ENCODE data around the gene PDSS2.
"Not testable (repeated sequence)": the region's sequence is repeated elsewhere in the genome, so short reads cannot be mapped to it uniquely, and the experiment has no call there.

The PDSS2 gene

GRCh38 chr6:107314531-107314939 is 144.8 kb downstream of the PDSS2 start:
- no peak for DNase-seq

- DNase-seq, result no peak
Observed at GRCh38 chr6:107313776-107314175, 145.6 kb downstream of the PDSS2 start.

DNA sequence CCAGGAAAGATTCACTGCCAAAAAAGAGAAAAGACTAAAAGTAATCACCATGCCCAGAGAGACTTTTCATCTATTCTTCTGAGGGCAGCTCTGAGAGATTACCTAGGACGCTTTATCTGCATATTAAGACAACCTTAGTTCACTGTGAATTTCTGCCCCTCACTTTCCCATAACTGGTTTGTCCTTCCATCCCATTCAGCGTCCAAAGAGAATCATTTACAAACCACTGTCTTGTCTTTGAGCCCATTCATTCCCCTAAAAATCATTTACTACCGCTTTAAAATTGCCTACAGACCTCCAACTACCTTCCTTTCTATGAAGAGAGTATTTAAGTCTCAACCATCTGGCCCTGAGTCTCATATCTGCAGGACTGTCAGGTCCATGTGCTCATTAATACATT is 149.0 kb downstream of the PDSS2 start:
- DNase-seq, result no peak

DNA sequence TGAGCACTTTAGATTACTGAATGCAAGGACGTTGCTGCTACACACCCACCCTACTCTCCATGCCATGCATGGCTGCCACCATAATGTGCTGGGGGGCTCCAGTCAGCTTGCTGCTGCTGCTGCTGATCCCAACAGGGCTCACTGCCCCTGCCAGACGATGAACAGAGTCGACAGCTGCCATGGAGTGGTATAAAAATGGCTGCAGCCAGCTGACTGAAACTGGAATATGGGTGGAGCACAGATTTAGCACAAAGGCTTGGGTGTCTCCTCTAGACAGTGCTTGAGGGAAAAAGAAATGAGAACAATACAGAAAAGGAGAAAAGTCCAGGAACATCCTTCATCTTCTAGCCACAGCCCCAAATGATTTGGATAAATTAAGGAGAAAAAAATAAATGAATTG is 150.7 kb downstream of the PDSS2 start:
- DNase-seq, result no peak

- DNase-seq, result not testable (repeated sequence)
Observed at GRCh38 chr6:107305994-107306393, 153.4 kb downstream of the PDSS2 start.

- no peak for DNase-seq
Observed at GRCh38 chr6:107305391-107305790, 154.0 kb downstream of the PDSS2 start.

- no peak for DNase-seq
Observed at GRCh38 chr6:107304421-107305025, 154.8 kb downstream of the PDSS2 start.

GRCh38 chr6:107293350-107293749 is 166.0 kb downstream of the PDSS2 start:
- DNase-seq, result no peak

- DNase-seq, result no peak
Observed at GRCh38 chr6:107292715-107293271, 166.6 kb downstream of the PDSS2 start.

- DNase-seq, result no peak
Observed at GRCh38 chr6:107290491-107290890, 168.9 kb downstream of the PDSS2 start.

GRCh38 chr6:107289258-107289657 is 170.1 kb downstream of the PDSS2 start:
- DNase-seq, result not testable (repeated sequence)

GRCh38 chr6:107285683-107286082 is 173.7 kb downstream of the PDSS2 start:
- DNase-seq, result not testable (repeated sequence)

DNA sequence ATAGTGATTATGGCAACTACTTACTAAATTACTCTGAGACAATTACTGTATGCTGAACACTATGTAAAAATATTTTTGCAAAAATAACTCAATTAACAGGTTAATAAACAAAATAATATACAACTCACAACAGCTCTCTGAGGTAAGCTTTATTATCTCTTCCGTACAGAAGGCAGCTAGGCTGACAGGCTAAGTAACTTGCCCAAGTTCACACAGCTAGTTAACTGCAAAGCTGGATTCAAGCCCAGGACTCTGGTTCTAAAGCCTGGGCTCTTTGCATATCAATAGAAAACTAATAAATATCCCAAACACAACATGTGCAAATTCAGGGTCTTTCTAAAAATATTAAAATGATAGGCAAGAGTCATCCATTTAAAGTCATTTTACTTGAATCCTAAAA is 174.6 kb downstream of the PDSS2 start:
- DNase-seq, result no peak

GRCh38 chr6:107280791-107281190 is 178.6 kb downstream of the PDSS2 start:
- DNase-seq, result no peak

- not testable (repeated sequence) for DNase-seq
Observed at GRCh38 chr6:107280001-107280400, 179.4 kb downstream of the PDSS2 start.

DNA sequence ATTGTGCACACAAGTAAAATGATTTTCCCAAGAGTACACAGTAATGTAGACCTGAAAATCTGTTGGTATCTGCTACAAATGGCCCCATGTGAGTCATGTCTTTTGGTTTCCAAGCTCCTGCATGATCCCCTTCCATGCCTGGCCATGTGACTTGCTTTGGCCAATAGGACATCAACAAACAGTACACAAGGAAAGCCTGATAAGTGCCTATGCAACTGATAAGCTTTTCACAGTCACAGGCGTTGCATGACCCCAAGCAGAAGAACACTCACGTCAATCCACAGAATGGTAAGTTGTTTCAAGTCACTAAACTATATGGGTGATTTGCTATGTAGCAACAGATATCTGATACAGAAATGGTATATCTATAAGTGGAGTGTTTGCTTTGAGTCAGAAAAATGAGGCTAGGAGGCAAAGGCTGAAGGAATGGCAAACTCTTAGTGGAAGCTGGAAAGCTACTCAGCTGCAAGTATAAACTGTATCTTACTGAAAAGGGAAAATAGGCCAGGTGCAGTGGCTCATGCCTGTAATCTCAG is 184.0 kb downstream of the PDSS2 start:
- no peak for DNase-seq

GRCh38 chr6:107274288-107274687 is 185.1 kb downstream of the PDSS2 start:
- DNase-seq, result no peak

- DNase-seq, result no peak
Observed at GRCh38 chr6:107272246-107272645, 187.1 kb downstream of the PDSS2 start.

GRCh38 chr6:107271208-107271790 is 188.1 kb downstream of the PDSS2 start:
- DNase-seq, result no peak

DNA sequence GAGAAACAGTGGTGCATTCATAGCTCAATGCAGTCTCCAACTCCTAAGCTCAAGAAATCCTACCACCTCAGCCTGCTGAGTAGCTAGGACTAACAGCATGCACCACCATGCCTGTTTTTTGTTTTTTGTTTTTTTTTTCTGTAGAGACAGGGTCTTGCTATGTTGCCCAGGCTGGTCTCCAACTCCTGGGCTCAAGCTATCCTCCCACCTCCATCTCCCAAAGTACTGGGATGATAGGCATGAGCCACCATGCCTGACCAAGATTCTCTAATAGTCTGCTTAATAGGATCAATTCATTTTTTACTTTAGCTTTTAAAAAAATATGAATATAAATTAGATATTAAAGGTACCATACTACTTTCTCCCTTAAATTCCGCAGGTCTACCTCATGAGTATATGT is 191.7 kb downstream of the PDSS2 start:
- DNase-seq, result no peak

GRCh38 chr6:107267006-107267405 is 192.4 kb downstream of the PDSS2 start:
- DNase-seq, result no peak

GRCh38 chr6:107266563-107266962 is 192.8 kb downstream of the PDSS2 start:
- no peak for DNase-seq

GRCh38 chr6:107264357-107264840 is 195.0 kb downstream of the PDSS2 start:
- no peak for DNase-seq

GRCh38 chr6:107259951-107260350 is 199.4 kb downstream of the PDSS2 start:
- no peak for DNase-seq

Data from DMS 273 treated with DMSO at 0.1 percent for 48 hours (cell line).